Activated CD8-positive, alpha-beta T cell treated with anti-CD3 and anti-CD28 coated beads for 36 hours (primary cell): ENCODE data around the gene RIPOR3. TPM values are rescaled to one million over a fixed set of nuclear protein-coding genes. Genes with fewer than 3 reads are reported as not detected.

Experiments
- ATAC-seq: fragments of 200-7000 bp; cut with Tn5 transposase; one replicate; pipeline ENCODE4 v1.10.0; 2021; ENCODE audit warnings: mild to moderate bottlenecking, moderate library complexity
- CTCF ChIA-PET: fragments of 350-600 bp; sonication (Branson Sonifier 250); formaldehyde crosslinking; loops from one replicate; lab custom pipeline; 2021; ENCODE audit warnings: antibody characterized with exemption; lab: Charles Lee
- POLR2A ChIA-PET: fragments of 350-600 bp; sonication (Branson Sonifier 250); formaldehyde crosslinking; loops from one replicate; lab custom pipeline; 2021; ENCODE audit warnings: antibody characterized with exemption; lab: Charles Lee
- DNase-seq: peaks from one replicate; pipeline ENCODE4 v3.0.0-alpha.2; 2020
- H3K27ac Mint-ChIP-seq: one replicate; pipeline ENCODE4 v1.8.0; 2021; ENCODE audit warnings: mild to moderate bottlenecking, mixed read lengths
- H3K27me3 Mint-ChIP-seq: one replicate; pipeline ENCODE4 v1.8.0; 2021; ENCODE audit warnings: mixed read lengths
- H3K36me3 Mint-ChIP-seq: one replicate; pipeline ENCODE4 v1.8.0; 2021; ENCODE audit warnings: low read depth, mixed read lengths
- H3K4me1 Mint-ChIP-seq: one replicate; pipeline ENCODE4 v1.8.0; 2021; ENCODE audit warnings: low read depth, mixed read lengths
- H3K4me3 Mint-ChIP-seq: one replicate; pipeline ENCODE4 v1.8.0; 2021; ENCODE audit warnings: mild to moderate bottlenecking, moderate library complexity, mixed read lengths
- H3K9me3 Mint-ChIP-seq: one replicate; pipeline ENCODE4 v1.8.0; 2021; ENCODE audit warnings: mixed read lengths
- intact Hi-C: fragments of 100-400 bp; cut with micrococcal nuclease; formaldehyde crosslinking; loops from one replicate; pipeline ENCODE4 v1.10.0; 2022
- total RNA-seq, 2 experiments: library from RNA; stranded (reverse); gene quantifications; one replicate each; pipeline ENCODE4 v1.2.3, GENCODE V29; 2021
- TF ChIP-seq, protein P1 (sequence below): fragments of 200-600 bp; IDR thresholded peaks from one replicate; pipeline ENCODE4 v1.8.0; 2022; ENCODE audit warnings: antibody characterized with exemption, mild to moderate bottlenecking

Gene RIPOR3, protein sequence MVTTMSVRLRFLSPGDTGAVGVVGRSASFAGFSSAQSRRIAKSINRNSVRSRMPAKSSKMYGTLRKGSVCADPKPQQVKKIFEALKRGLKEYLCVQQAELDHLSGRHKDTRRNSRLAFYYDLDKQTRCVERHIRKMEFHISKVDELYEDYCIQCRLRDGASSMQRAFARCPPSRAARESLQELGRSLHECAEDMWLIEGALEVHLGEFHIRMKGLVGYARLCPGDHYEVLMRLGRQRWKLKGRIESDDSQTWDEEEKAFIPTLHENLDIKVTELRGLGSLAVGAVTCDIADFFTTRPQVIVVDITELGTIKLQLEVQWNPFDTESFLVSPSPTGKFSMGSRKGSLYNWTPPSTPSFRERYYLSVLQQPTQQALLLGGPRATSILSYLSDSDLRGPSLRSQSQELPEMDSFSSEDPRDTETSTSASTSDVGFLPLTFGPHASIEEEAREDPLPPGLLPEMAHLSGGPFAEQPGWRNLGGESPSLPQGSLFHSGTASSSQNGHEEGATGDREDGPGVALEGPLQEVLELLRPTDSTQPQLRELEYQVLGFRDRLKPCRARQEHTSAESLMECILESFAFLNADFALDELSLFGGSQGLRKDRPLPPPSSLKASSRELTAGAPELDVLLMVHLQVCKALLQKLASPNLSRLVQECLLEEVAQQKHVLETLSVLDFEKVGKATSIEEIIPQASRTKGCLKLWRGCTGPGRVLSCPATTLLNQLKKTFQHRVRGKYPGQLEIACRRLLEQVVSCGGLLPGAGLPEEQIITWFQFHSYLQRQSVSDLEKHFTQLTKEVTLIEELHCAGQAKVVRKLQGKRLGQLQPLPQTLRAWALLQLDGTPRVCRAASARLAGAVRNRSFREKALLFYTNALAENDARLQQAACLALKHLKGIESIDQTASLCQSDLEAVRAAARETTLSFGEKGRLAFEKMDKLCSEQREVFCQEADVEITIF
- not detected for total RNA-seq

DNA sequence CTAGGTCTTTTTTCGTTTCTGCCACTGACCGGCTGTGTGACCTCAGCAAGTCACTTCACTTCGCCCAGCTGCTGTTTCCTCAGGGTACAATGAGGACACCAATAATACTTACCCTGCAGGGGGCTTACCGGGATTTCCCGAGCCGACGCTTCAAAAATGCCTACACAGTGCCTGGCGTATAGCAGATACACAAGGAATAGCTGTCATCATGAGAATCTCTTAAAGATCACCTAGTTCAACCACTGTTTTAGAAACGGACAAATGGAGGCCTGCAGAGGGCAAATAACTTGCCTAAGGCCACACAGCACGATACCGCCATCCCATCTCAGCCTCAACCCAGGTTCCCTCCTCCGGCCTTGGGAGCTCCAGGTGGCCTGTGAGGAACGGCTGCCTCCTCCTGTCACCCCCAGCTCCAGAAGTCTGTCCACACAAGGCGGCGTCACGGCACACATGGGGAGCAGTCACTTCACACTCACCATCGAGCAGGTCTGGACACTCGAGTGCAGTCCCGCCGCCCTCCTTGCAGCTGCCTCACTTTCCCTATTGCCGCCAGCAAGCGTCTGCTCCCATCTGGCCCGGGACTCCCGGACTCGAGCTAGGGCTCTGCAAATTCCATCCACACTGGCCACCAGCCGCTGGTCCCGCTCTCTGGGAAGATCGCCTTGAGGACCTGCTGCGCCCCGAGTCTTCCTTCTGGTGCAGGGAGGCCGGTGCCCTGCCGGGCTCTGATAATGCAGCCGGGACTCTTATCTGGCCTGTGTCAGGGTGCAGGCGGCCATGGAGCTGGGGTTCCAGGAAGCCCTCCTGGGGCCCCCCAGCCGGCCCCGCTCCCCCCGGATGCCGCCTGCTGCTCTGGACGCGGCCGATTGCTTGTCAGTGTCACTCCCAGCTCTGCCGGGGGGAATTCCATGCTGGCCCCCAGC lies at the start of gene RIPOR3:
Gene RIPOR3 (minus strand): TSS at position 893 of the 923 bp plus-strand sequence. CDS start 414 bp downstream, at position 479.
- ChIA-PET CTCF (interaction anchor here (1.5 kb wide), 1 partner anchor 64 kb away, joined by 3 read pairs; no protein-coding TSS in a partner anchor), POLR2A (no interaction called here)
- H3K4me1 Mint-ChIP-seq, result peaks cover 8% of the 10 kb centered on the region
- ATAC-seq (no peak), DNase-seq (peak; percentile 9)
- H3K9me3 Mint-ChIP-seq, result no peaks in the 10 kb centered on the region
- no peak within 1 kb of the TSS for H3K27ac Mint-ChIP-seq
- TF ChIP-seq, protein P1, sequence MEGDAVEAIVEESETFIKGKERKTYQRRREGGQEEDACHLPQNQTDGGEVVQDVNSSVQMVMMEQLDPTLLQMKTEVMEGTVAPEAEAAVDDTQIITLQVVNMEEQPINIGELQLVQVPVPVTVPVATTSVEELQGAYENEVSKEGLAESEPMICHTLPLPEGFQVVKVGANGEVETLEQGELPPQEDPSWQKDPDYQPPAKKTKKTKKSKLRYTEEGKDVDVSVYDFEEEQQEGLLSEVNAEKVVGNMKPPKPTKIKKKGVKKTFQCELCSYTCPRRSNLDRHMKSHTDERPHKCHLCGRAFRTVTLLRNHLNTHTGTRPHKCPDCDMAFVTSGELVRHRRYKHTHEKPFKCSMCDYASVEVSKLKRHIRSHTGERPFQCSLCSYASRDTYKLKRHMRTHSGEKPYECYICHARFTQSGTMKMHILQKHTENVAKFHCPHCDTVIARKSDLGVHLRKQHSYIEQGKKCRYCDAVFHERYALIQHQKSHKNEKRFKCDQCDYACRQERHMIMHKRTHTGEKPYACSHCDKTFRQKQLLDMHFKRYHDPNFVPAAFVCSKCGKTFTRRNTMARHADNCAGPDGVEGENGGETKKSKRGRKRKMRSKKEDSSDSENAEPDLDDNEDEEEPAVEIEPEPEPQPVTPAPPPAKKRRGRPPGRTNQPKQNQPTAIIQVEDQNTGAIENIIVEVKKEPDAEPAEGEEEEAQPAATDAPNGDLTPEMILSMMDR, result no peak
- no peak within 1 kb of the TSS for H3K4me3 Mint-ChIP-seq
- intact Hi-C loops, result no loop called here
- peaks cover 36% of the 10 kb centered on the region for H3K27me3 Mint-ChIP-seq
- no peaks in the 10 kb centered on the region for H3K36me3 Mint-ChIP-seq

- ChIA-PET POLR2A (no interaction called here), CTCF (interaction anchor here (1.1 to 1.8 kb wide), 3 partner anchors 9 to 57 kb away, joined by 3 to 10 read pairs (median 5); no protein-coding TSS in a partner anchor)
- DNase-seq (no peak), ATAC-seq (no peak)
- no peak overlapping the region for H3K27ac Mint-ChIP-seq
- H3K9me3 Mint-ChIP-seq, result no peaks in the 10 kb centered on the region
- H3K27me3 Mint-ChIP-seq, result no peaks in the 10 kb centered on the region
- TF ChIP-seq, protein P1, result no peak
- no peak overlapping the region for H3K4me3 Mint-ChIP-seq
- peaks cover 3% of the 10 kb centered on the region for H3K36me3 Mint-ChIP-seq
- H3K4me1 Mint-ChIP-seq, result peaks cover 34% of the 10 kb centered on the region
- intact Hi-C loops, result no loop called here
Measured at GRCh38 chr20:50737352-50737751, 46.0 kb upstream of the RIPOR3 start.

GRCh38 chr20:50735813-50736212 lies 44.5 kb upstream of the RIPOR3 start:
- ChIA-PET POLR2A (no interaction called here), CTCF (no interaction called here)
- Mint-ChIP-seq H3K36me3 (peaks cover 3% of the 10 kb centered on the region), H3K4me3 (no peak overlapping the region), H3K27me3 (no peaks in the 10 kb centered on the region), H3K27ac (no peak overlapping the region), H3K4me1 (peaks cover 32% of the 10 kb centered on the region), H3K9me3 (no peaks in the 10 kb centered on the region)
- ATAC-seq, result no peak
- TF ChIP-seq, protein P1, result no peak
- intact Hi-C loops, result no loop called here
- DNase-seq, result no peak

DNA sequence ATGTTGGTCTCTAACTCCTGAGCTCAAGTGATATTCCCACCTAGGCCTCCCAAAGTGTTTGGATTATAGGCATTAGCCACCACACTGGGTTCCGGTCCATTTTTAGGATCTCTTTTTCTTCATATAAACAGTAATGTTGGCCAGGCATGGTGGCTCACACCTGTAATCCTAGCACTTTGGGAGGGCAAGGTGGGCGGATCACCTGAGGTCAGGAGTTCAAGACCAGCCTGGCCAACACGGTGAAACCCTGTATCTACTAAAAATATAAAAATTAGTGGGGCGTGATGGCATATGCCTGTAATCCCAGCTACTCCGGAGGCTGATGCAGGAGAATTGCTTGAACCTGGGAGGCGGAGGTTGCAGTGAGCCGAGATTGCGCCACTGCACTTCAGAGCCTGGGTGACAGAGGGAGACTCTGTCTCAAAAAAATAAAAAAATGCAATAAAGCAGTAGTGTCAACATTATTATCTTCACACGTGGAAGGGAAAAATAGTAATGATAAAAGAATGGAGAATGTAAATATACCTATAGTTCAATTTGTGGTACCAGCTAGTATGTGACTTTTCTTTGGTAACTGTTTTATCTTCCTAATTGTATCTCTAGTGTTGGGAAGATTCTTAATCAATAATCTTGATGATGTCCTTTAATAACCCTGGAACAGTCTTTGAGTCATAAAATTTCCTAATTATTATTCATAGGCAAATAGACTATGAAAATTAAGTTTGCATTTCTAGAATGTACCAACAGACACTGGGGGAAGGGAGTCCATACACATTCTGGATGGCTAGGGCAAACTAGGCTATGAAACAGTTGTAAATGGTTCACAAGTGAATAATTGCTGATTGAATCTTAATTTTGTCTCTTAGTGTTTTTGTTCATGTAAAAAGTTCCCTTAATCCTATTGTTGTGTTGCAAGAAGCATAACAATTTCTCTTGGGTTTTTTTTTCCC lies 43.7 kb upstream of the RIPOR3 start:
- Mint-ChIP-seq H3K27ac (no peak overlapping the region), H3K4me1 (peaks cover 34% of the 10 kb centered on the region), H3K36me3 (peaks cover 3% of the 10 kb centered on the region), H3K27me3 (no peaks in the 10 kb centered on the region), H3K4me3 (no peak overlapping the region), H3K9me3 (no peaks in the 10 kb centered on the region)
- POLR2A ChIA-PET, result interaction anchor here (0.9 to 1.3 kb wide), 2 partner anchors 17 to 55 kb away, joined by 3 to 4 read pairs; no protein-coding TSS in a partner anchor
- ATAC-seq, result no peak
- CTCF ChIA-PET, result interaction anchor here (1.1 to 4.1 kb wide), 3 partner anchors 9 to 60 kb away, joined by 3 to 27 read pairs (median 5); partner anchors contain the start of gene BCAS4
- intact Hi-C loops, result no loop called here
- DNase-seq, result no peak
- TF ChIP-seq, protein P1, result no peak
